DMS 273 treated with DMSO at 0.1 percent for 48 hours (cell line): ENCODE results near the gene DUS1L.

Source experiments
- DNase-seq: peaks from one replicate; lab custom pipeline; 2025; lab: John Stamatoyannopoulos, UW

Gene DUS1L

DNA sequence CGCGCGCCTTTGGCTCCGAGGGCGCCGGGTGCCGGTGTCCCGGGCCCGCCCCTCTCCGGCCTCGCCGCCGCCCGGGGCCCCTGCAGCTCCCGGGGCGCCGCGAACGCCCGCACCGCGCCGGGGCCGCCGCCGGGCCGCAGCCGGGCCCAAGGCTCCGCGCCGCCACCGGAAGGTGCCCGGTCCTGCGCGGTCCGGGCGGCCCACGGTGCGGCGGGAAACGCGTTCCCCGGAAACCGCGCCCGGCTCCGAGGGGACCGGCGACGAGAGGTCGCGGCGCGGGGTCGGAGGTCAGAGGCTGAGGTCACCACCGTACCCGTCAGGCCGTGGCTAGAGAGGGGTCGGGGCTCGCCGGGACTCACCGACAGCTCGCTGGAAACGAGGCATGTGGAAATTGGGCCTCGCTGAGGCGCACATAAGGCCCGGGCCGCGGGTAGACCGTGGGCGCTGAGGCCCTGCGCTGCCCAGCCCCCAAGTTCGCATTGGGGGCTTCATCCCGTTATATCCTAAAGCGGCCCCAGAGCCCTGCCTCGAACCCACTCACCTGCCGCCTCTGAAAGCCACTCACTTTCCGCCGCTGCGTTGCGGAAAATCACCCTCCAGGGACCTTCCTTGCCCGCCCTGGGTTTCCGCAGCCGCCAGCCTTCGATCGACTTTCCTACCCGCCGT lies at the start of gene DUS1L:
TSS of gene DUS1L (minus strand) at position 167 of the 666 bp plus-strand sequence. CDS start 745 bp downstream, outside the sequence.
- DNase-seq = no peak

- no peak for DNase-seq
These were observed 49.3 kb upstream of the DUS1L start for GRCh38 chr17:82114872-82115271.

GRCh38 chr17:82114447-82114846 lies 48.8 kb upstream of the DUS1L start:
- no peak for DNase-seq

DNA sequence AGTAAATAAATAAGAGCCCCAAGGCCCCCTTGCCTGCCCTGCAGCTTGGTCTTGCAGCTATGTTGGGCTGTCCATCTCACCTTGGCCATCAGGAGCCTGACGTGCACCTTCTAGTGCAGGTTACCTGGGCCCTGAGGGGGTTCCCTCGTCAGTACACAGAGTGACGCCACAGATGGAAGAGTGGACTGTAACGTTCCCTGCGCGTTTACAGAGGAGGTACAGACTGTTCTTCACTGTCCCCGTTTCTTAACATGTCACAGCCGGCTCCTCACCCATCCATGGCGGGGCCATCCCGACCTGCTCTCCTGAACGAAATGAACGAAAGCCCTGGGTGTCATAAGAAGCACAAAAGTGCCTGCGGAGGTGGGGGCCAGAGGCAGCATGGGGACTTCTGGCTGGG lies 48.3 kb upstream of the DUS1L start:
- DNase-seq = no peak

DNA sequence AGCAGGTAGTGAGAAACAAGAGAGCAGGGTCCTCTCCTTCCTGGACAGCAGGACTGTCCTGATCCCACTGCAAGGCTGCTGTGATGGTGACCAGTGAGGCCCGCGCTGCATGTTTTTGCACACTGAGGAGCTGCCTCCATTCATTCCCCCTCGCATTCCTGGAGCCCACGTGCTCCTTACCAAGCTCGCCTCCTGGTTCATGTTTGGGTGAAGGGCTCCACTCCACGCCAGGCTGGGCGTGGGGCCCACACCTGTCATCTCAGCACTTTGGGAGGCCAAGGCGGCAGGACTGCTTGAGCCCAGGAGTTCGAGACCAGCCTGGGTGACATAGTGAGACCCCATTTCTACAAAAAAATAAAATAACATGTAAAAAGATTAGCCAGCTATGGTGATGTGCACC lies 47.8 kb upstream of the DUS1L start:
- DNase-seq = no peak

DNA sequence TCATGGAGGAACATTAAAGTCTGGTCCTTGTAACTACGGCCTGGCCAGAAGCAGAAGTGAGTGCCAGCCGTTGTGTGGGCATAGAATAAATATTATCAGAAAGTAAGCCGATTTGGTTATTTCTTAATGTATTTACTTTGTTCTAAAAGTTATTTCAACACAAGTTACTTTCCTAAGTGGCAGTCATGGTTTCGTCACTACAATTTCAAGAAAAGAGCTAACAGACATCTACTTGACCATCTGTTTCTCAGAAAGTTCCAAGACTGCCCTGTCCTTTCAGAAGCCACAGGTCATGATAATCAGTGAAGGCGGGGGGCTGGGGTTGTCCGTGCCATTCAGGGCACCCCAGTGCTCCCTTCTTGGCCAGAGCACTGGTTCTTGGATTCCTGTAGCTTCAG lies 47.3 kb upstream of the DUS1L start:
- DNase-seq = no peak

GRCh38 chr17:82112181-82112913 lies 46.7 kb upstream of the DUS1L start:
- DNase-seq = no peak

GRCh38 chr17:82110298-82110697 lies 44.7 kb upstream of the DUS1L start:
- DNase-seq = no peak

DNA sequence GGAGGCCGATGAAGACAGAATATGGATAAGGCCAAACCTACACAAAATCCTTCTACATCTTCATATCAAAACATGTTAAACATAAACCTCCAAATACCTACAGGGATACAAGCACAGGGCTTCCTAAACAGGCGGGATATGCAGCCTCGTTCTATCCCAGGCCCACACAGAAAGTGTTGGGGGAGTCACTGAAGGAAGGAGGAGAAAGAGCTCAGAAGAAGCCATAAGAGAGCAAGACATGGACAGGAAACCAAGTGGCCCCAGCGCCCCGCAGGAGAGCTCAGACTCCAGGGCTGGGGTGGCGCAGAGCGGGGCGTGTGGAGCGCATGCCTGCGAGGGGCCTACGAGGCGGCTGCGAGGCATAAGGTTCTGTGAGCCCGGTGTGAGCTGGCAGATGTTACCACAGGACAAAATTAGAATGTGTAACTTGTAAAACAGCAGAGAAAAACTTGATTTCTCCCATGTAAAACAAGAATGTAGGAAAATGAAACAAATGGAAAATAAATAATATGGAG lies 43.4 kb upstream of the DUS1L start:
- DNase-seq = no peak

DNA sequence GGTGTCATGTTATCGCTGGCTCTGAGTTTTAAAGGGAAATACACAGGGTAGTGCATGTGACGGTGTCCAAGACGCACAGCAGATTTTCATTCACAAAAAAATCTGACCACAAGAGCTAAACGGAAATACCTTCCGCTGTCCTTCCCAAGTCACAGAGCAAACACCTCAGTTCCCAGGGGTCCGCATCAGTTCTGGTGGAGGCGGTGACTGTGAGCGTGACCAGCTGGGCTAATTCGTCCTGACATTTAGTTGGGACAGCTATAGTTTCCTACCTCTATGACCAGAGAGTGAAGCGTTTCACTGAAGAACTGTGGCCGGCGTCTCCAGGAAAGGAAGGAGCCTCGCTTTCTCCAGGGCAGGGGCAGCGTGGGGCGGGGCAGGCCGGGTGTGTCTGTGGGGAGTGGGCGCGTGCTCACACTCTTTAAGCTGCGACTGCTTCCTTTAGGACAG lies 42.9 kb upstream of the DUS1L start:
- DNase-seq = no peak

DNA sequence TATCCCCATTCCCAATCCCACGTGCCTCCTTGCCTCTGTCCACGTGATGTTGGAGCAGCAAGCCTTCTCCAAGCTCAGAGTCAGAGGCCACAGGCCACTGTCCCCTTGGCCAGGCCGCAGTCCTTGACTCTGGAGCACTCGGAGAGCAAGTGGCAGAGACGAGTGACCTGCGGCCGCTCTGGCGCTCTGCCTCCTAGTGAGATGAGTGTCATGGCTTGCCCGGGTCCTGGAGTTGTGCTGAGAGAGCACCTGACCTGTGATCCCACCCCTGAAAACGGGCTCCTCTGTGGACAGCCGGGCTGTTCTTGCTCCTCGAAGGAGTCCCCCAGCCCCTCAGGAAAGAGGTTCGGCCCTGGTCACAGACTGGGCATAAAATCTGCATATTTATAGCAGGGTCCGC lies 42.4 kb upstream of the DUS1L start:
- no peak for DNase-seq

- no peak for DNase-seq
These were observed 41.8 kb upstream of the DUS1L start for GRCh38 chr17:82107341-82107860.

- no peak for DNase-seq
These were observed 41.2 kb upstream of the DUS1L start for GRCh38 chr17:82106688-82107305.

DNA sequence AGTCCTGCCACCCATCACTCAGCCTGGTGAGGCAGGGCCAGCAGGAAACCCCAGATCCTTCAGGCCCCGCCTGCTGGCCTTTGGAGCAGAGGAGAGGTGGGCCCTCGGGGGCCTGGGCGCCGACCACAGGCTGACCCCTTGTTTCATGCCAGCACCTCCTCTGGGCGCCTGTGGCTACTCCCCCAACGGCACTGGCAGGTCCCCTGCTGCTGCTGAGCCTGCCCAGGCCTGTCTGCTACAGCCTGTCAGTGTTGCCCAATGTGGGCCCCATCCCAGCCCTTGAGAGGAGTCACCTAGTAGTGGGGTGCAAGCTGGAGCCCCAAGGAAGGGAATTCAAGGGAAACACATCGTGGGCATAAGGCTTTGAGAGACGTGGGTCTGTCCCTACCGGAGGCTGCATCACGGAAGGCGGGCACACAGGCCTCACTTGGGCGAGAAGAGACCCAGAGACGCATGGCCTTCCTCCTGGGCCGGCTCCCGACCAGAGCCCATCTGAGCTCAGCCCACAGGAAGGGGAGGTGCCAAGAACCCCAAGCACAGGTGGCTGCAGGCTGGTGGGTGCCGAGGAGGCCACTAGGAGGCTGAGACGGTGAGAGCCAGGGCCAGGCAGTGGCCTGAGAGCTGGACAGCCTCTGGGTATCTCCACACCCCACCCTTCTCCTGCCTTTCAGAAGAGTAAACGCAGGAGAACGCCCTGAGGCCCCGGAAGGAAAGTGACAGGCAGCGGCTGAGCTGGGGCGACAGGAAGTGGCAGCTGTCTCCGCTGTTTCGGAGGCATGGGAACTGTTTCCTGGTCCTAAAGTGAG lies 40.5 kb upstream of the DUS1L start:
- DNase-seq = peak; percentile 32

GRCh38 chr17:82105417-82105881 lies 39.8 kb upstream of the DUS1L start:
- no peak for DNase-seq

DNA sequence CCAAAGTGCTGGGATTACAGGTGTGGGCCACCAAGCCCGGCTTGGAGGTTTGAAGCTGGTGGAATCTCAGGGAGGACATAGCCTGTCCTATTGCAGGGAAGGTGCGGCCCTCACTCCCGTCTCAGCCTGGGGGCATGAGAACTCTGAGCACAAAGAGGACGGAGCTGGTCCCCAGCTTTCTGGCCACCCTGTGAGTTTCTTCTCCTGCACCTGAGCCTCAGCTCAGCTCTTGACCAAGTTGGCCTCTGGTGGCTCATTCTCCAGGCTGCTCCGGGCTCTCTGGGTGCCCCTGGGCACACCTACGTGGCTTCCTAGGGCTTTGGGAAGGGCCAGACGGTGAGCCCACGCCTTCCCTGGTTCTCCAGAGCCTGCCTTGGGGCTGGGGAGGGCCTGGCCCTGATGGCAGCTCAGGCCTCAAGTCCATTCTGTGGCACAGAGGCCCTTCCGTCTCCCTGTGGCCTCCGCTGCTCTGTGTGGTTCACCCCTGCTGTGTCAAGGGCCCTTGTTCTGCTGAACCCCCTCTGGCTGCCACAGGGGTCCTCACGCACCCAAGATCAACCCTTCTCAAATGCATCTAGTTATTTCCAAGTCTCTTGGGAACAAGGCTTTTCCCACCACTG lies 39.3 kb upstream of the DUS1L start:
- DNase-seq = no peak

DNA sequence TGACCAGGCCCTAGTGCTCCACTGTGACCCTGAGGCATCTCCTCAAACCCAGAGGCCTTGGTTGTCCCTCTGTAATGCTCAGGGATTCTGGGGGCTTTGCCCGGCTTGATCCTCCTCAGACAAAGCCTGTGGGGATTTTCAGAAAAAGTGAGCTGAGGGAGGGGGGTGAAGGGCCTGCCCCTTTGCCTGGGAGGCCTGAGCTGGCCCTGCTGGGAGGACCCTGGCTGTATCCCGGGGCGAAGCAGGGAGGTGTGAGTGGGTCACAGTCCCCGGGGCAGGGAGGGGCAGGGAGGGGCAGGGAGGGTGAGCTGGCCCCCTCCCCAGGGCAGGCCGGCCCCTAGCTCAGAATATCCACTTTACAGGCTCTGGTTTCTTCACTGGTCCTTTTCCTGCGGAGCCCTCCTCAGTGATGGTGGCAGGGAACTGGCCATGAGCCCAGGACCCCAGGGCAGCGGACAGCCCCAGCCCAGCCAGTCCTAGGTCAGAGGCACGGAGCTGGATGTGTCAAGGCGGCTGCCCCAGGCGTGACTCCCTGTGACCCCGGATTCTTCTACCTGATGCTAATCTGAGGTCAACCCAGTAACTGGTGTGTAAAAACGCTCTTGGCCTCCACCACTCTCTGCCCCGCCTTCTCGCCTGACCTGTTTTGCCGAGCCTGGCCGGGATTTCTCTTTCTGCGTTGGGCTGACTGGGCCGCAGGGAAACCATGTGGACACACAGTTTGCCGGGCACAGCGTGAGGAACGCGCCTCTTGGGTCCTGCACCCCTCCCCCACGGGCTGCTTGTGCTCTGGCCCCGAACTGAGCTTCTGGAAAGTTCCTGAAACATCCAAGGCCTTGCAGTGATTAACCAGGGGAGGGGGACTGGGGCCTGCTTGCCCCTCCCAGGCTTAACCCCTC lies 38.2 kb upstream of the DUS1L start:
- DNase-seq = no peak

GRCh38 chr17:82101767-82102679 lies 36.4 kb upstream of the DUS1L start:
- DNase-seq = no peak

- DNase-seq = no peak
These were observed 35.7 kb upstream of the DUS1L start for GRCh38 chr17:82101301-82101715.
